Type B pancreatic cell (in vitro differentiated cells): Measurements from ENCODE around the gene ATP23. TPM values are rescaled to one million over a fixed set of nuclear protein-coding genes. Genes with fewer than 3 reads are reported as not detected.
A peak's percentile ranks its signal among the peaks of the same experiment; 100 is the strongest.

Source experiments
- DNase-seq: peaks from one replicate; pipeline ENCODE4 v3.0.0; 2021; ENCODE audit warnings: mixed read lengths; ENCODE audit not compliant: unreplicated experiment; ENCODE audit errors: extremely low spot score
- H3K27ac Mint-ChIP-seq: 2 replicates; pipeline ENCODE4 v1.8.0; 2021; ENCODE audit warnings: mild to moderate bottlenecking, mixed read lengths
- H3K27me3 Mint-ChIP-seq: 2 replicates; pipeline ENCODE4 v1.8.0; 2021; ENCODE audit warnings: mixed read lengths
- H3K36me3 Mint-ChIP-seq: 2 replicates; pipeline ENCODE4 v1.8.0; 2021; ENCODE audit warnings: mixed read lengths
- H3K4me1 Mint-ChIP-seq: one replicate; pipeline ENCODE4 v1.8.0; 2021; ENCODE audit warnings: mixed read lengths; ENCODE audit not compliant: unreplicated experiment
- H3K4me3 Mint-ChIP-seq: 2 replicates; pipeline ENCODE4 v1.8.0; 2021; ENCODE audit warnings: mild to moderate bottlenecking, mixed read lengths
- H3K9me3 Mint-ChIP-seq: 2 replicates; pipeline ENCODE4 v1.8.0; 2021; ENCODE audit warnings: mixed read lengths
- CTCF ChIP-seq: fragments of 200-600 bp; sonication (generic); conservative IDR thresholded peaks from 2 replicates; pipeline ENCODE4 v1.5.0; 2021; ENCODE audit warnings: antibody characterized with exemption, mild to moderate bottlenecking
- total RNA-seq: library from RNA; stranded (reverse); gene quantifications from 2 replicates; pipeline ENCODE4 v1.2.1, GENCODE V29; 2021; ENCODE audit warnings: low replicate concordance

The ATP23 gene
- total RNA-seq, 1 donor from 2014 or later, result 9.7 TPM

GRCh38 chr12:57936513-57936883, 4.9 kb upstream of the ATP23 start:
- H3K27me3 Mint-ChIP-seq, result peaks cover 15% of the 10 kb centered on the region
- H3K27ac Mint-ChIP-seq, result peak overlapping the region; percentile 89
- TF ChIP-seq CTCF, result no peak
- DNase-seq, result no peak
- H3K4me3 Mint-ChIP-seq, result peak overlapping the region; percentile 74
- peaks cover 16% of the 10 kb centered on the region for H3K4me1 Mint-ChIP-seq
- no peaks in the 10 kb centered on the region for H3K36me3 Mint-ChIP-seq
- H3K9me3 Mint-ChIP-seq, result no peaks in the 10 kb centered on the region

- no peak for DNase-seq
- no peak for TF ChIP-seq CTCF
- H3K27ac Mint-ChIP-seq, result no peak overlapping the region
- H3K9me3 Mint-ChIP-seq, result no peaks in the 10 kb centered on the region
- peaks cover 15% of the 10 kb centered on the region for H3K27me3 Mint-ChIP-seq
- no peaks in the 10 kb centered on the region for H3K36me3 Mint-ChIP-seq
- H3K4me1 Mint-ChIP-seq, result peaks cover 26% of the 10 kb centered on the region
- H3K4me3 Mint-ChIP-seq, result peak overlapping the region; percentile 71
These were observed 2.1 kb upstream of the ATP23 start for GRCh38 chr12:57939291-57939690.

DNA sequence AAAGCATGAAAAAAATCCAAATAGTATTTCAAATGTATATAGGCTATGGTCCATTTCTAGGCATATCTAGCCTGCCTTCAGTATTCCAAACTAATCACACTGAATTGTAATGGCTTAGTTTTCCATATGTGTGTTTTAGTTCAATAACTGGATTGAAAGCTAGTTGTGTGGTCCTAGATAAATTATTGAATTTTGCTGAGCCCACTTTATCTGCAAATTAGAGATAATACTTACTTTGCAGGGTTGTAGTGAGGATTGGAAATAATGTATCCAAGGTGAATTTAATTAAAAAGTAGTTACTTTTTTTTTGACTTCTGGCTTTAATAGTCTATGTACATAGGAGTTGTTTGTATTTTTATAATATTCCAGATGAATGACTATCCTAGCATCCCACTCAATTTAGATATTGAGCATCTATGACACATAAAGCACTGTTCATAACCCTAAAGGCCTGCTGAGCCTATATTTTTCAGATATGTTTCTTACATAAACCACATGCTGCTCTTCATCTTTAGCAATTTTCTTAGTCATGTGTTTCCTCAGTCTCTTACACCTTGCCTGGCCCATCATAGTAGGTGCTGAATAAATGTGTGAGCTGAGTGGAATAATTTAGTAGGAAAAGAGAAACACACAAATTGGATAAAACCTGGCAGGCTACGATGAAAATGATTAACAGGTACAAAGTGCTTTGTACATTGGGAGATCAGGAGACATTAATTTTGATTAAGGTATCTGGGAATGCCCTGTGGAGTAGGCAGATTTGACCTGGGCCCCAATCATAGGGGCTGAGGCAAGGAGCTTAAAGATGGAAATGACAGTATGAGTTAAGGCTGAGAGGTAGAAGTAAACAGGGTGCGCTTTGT, 1.1 kb upstream of the ATP23 start:
- Mint-ChIP-seq H3K4me1 (peaks cover 23% of the 10 kb centered on the region), H3K9me3 (no peaks in the 10 kb centered on the region), H3K27ac (peak overlapping the region; percentile 92), H3K27me3 (peaks cover 15% of the 10 kb centered on the region), H3K4me3 (peak overlapping the region; percentile 96), H3K36me3 (no peaks in the 10 kb centered on the region)
- no peak for DNase-seq
- no peak for TF ChIP-seq CTCF

- Mint-ChIP-seq H3K4me3 (peak overlapping the region; percentile 96), H3K9me3 (no peaks in the 10 kb centered on the region), H3K27me3 (peaks cover 15% of the 10 kb centered on the region), H3K27ac (peak overlapping the region; percentile 92), H3K36me3 (no peaks in the 10 kb centered on the region), H3K4me1 (peaks cover 22% of the 10 kb centered on the region)
- TF ChIP-seq CTCF, result no peak
- no peak for DNase-seq
These were observed 527 bp upstream of the ATP23 start for GRCh38 chr12:57940915-57941164.

- DNase-seq, result no peak
- TF ChIP-seq CTCF, result no peak
- H3K27ac Mint-ChIP-seq, result no peak overlapping the region
- no peaks in the 10 kb centered on the region for H3K9me3 Mint-ChIP-seq
- H3K36me3 Mint-ChIP-seq, result peaks cover 3% of the 10 kb centered on the region
- H3K27me3 Mint-ChIP-seq, result peaks cover 5% of the 10 kb centered on the region
- H3K4me3 Mint-ChIP-seq, result peak overlapping the region; percentile 36
- peaks cover 19% of the 10 kb centered on the region for H3K4me1 Mint-ChIP-seq
These were observed 2.2 kb downstream of the ATP23 start for GRCh38 chr12:57943438-57944080.
